SK-N-SH (cell line): Measurements from ENCODE around the gene ACBD6. TPM values are rescaled to one million over a fixed set of nuclear protein-coding genes. Genes with fewer than 3 reads are reported as not detected.

Experiments
- CTCF ChIA-PET: fragments of 300-600, 350-600 bp; formaldehyde crosslinking; extraction: SDS; loops from one replicate; lab custom pipeline; 2021; lab: Yijun Ruan, JAX
- POLR2A ChIA-PET: fragments of 350-600 bp; sonication (Branson Sonifier 250); formaldehyde crosslinking; extraction: SDS; loops from one replicate; lab custom pipeline; 2020; ENCODE audit warnings: antibody characterized with exemption, inconsistent platforms; lab: Yijun Ruan, JAX
- DNase-seq: peaks from one replicate; pipeline ENCODE4 v3.0.0; 2012
- H2AFZ ChIP-seq: fragments of 200-600 bp; sonication (generic); 2 replicates; pipeline ENCODE4 v1.8.1; 2016; ENCODE audit warnings: antibody characterized with exemption, mild to moderate bottlenecking, low read depth
- H3F3A ChIP-seq: fragments of 200-600 bp; sonication (generic); replicated peaks from 2 replicates; pipeline ENCODE3; 2016; ENCODE audit warnings: antibody characterized with exemption, mild to moderate bottlenecking; ENCODE audit not compliant: insufficient read depth
- H3K27ac ChIP-seq, 2 experiments: fragments of 200-500 bp in 1 of 2; fragments of 200-600 bp in 1 of 2; sonication (Bioruptor generic) in 1 of 2; sonication (generic), shearing (Covaris generic) in 1 of 2; 2 replicates each; pipeline versions ENCODE4 v1.5.1 to v1.6.1; 2014 to 2016; ENCODE audit warnings: low read depth in 2 of 2, inconsistent platforms in 1 of 2, low read length in 1 of 2, mild to moderate bottlenecking in 1 of 2, mixed read lengths in 1 of 2
- H3K27me3 ChIP-seq: fragments of 200-600 bp; sonication (generic), shearing (Covaris generic); 2 replicates; pipeline ENCODE4 v1.6.1; 2016; ENCODE audit warnings: mixed run types; ENCODE audit not compliant: insufficient read depth
- H3K36me3 ChIP-seq, 2 experiments: fragments of 200-500 bp in 1 of 2; fragments of 200-600 bp in 1 of 2; sonication (Bioruptor generic) in 1 of 2; sonication (generic) in 1 of 2; replicated peaks in 1 of 2; 2 replicates each; pipeline versions ENCODE3 to v1.5.1; 2014 to 2016; ENCODE audit warnings: low read length in 1 of 2, mild to moderate bottlenecking in 1 of 2; ENCODE audit not compliant: insufficient read depth in 2 of 2, control insufficient read depth in 1 of 2
- H3K4me1 ChIP-seq, 2 experiments: fragments of 200-500 bp in 1 of 2; fragments of 200-600 bp in 1 of 2; sonication (Bioruptor generic) in 1 of 2; sonication (generic), shearing (Covaris generic) in 1 of 2; 2 replicates each; pipeline versions ENCODE4 v1.5.1 to v1.6.1; 2014 to 2016; ENCODE audit warnings: low read depth in 1 of 2, low read length in 1 of 2, mixed run types in 1 of 2; ENCODE audit not compliant: insufficient read depth in 2 of 2, control insufficient read depth in 1 of 2
- H3K4me2 ChIP-seq: fragments of 200-600 bp; sonication (generic), shearing (Covaris generic); 2 replicates; pipeline ENCODE4 v1.6.1; 2017; ENCODE audit warnings: mixed run types
- H3K4me3 ChIP-seq, 2 experiments: fragments of 200-500 bp in 1 of 2; fragments of 200-600 bp in 1 of 2; sonication (Bioruptor generic) in 1 of 2; sonication (generic), shearing (Covaris generic) in 1 of 2; 2 replicates each; pipeline versions ENCODE4 v1.5.1 to v1.8.1; 2014 to 2016; ENCODE audit warnings: low read depth in 2 of 2, inconsistent platforms in 1 of 2, low read length in 1 of 2, mild to moderate bottlenecking in 1 of 2, mixed read lengths in 1 of 2, moderate library complexity in 1 of 2
- H3K79me2 ChIP-seq: fragments of 200-600 bp; sonication (generic); 2 replicates; pipeline ENCODE4 v1.8.1; 2017; ENCODE audit warnings: mild to moderate bottlenecking; ENCODE audit not compliant: insufficient read depth
- H3K9ac ChIP-seq: fragments of 200-600 bp; sonication (generic); 2 replicates; pipeline ENCODE4 v1.6.1; 2017; ENCODE audit warnings: mixed run types
- H3K9me2 ChIP-seq: fragments of 200-600 bp; sonication (generic); 2 replicates; pipeline ENCODE4 v1.6.1; 2017; ENCODE audit warnings: mixed run types
- H3K9me3 ChIP-seq: fragments of 200-600 bp; sonication (generic); 2 replicates; pipeline ENCODE4 v1.6.1; 2017; ENCODE audit warnings: mixed run types, mild to moderate bottlenecking, moderate library complexity
- H4K20me1 ChIP-seq: fragments of 200-600 bp; sonication (generic); 2 replicates; pipeline ENCODE4 v1.6.1; 2017; ENCODE audit warnings: mild to moderate bottlenecking, mixed run types; ENCODE audit not compliant: insufficient read depth
- CHD2 ChIP-seq: fragments of 150-350 bp; IDR thresholded peaks from 2 replicates; pipeline ENCODE4 v1.6.1; 2018; ENCODE audit warnings: low read length; ENCODE audit not compliant: partially characterized antibody
- ELF1 ChIP-seq: IDR thresholded peaks from 2 replicates; pipeline ENCODE4 v1.4.0; 2012
- EZH2phosphoT487 ChIP-seq: fragments of 200-600 bp; sonication (generic); IDR thresholded peaks from 2 replicates; pipeline ENCODE4 v1.6.1; 2017; ENCODE audit warnings: low read depth, mixed run types, mild to moderate bottlenecking, antibody characterized with exemption, moderate library complexity, borderline replicate concordance
- FOXM1 ChIP-seq: IDR thresholded peaks from 2 replicates; pipeline ENCODE4 v1.4.0; 2012; ENCODE audit warnings: low read depth, mild to moderate bottlenecking
- GATA2 ChIP-seq: sonication (generic); formaldehyde crosslinking; IDR thresholded peaks from 2 replicates; pipeline ENCODE4 v1.5.0; 2020; ENCODE audit warnings: mild to moderate bottlenecking, missing genetic modification reagents
- MEF2A ChIP-seq: IDR thresholded peaks from 2 replicates; pipeline ENCODE4 v1.4.0; 2012; ENCODE audit warnings: low read depth, borderline replicate concordance
- MXI1 ChIP-seq: IDR thresholded peaks from 2 replicates; pipeline ENCODE4 v1.6.1; 2012; ENCODE audit warnings: mild to moderate bottlenecking, low read depth, low read length, improper control_type of control experiment
- NFIC ChIP-seq: IDR thresholded peaks from 2 replicates; pipeline ENCODE4 v1.4.0; 2012; ENCODE audit warnings: borderline replicate concordance
- NRF1 ChIP-seq: IDR thresholded peaks from 2 replicates; pipeline ENCODE4 v1.6.1; 2012; ENCODE audit warnings: low read depth, mild to moderate bottlenecking, low read length
- POLR2AphosphoS5 ChIP-seq: IDR thresholded peaks from 2 replicates; pipeline ENCODE4 v1.6.1; 2012; ENCODE audit warnings: low read depth, low read length
- RAD21 ChIP-seq: IDR thresholded peaks from 2 replicates; pipeline ENCODE4 v1.6.1; 2012; ENCODE audit warnings: mild to moderate bottlenecking, low read length
- RXRA ChIP-seq: IDR thresholded peaks from 2 replicates; pipeline ENCODE4 v1.4.0; 2012; ENCODE audit warnings: low read depth, mild to moderate bottlenecking, borderline replicate concordance
- TAF1 ChIP-seq: IDR thresholded peaks from 2 replicates; pipeline ENCODE4 v1.6.1; 2012; ENCODE audit warnings: low read depth, mild to moderate bottlenecking, low read length, moderate library complexity, borderline replicate concordance
- TCF12 ChIP-seq: IDR thresholded peaks from 2 replicates; pipeline ENCODE4 v1.4.0; 2012
- TEAD4 ChIP-seq: IDR thresholded peaks from 2 replicates; pipeline ENCODE4 v1.4.0; 2012; ENCODE audit warnings: mild to moderate bottlenecking, borderline replicate concordance; ENCODE audit not compliant: insufficient read depth
- WGBS: methylation state at CpG from one replicate; pipeline ENCODE4 v1.1.6; 2017; ENCODE audit warnings: low lambda C conversion rate; 5-methylcytosine and 5-hydroxymethylcytosine counted together
- polyA plus RNA-seq, 3 experiments: library from polyadenylated mRNA; depleted of rRNA; stranded (reverse); fragments of >200 nt; gene quantifications; 2 replicates each; pipeline ENCODE4 v1.2.3, GENCODE V29; 2012
- TF ChIP-seq, protein P1 (sequence below): IDR thresholded peaks from 2 replicates; pipeline ENCODE4 v1.6.1; 2012; ENCODE audit warnings: mild to moderate bottlenecking, low read depth, low read length, moderate library complexity
- TF ChIP-seq, protein P2 (sequence below): IDR thresholded peaks from 2 replicates; pipeline ENCODE4 v1.4.0; 2012; ENCODE audit warnings: low read depth
- TF ChIP-seq, protein P3 (sequence below): fragments of 150-350 bp; IDR thresholded peaks from 2 replicates; pipeline ENCODE4 v1.6.1; 2016; ENCODE audit warnings: mild to moderate bottlenecking, low read depth, low read length
- TF ChIP-seq, protein P4 (sequence below): fragments of 200-600 bp; sonication (generic); IDR thresholded peaks from 2 replicates; pipeline ENCODE4 v1.6.1; 2017; ENCODE audit warnings: antibody characterized with exemption, mild to moderate bottlenecking, moderate library complexity

ACBD6 gene
- polyA plus RNA-seq, 1 of the 3 experiments (the other 2 are of a cell fraction) = 60.9 TPM

DNA sequence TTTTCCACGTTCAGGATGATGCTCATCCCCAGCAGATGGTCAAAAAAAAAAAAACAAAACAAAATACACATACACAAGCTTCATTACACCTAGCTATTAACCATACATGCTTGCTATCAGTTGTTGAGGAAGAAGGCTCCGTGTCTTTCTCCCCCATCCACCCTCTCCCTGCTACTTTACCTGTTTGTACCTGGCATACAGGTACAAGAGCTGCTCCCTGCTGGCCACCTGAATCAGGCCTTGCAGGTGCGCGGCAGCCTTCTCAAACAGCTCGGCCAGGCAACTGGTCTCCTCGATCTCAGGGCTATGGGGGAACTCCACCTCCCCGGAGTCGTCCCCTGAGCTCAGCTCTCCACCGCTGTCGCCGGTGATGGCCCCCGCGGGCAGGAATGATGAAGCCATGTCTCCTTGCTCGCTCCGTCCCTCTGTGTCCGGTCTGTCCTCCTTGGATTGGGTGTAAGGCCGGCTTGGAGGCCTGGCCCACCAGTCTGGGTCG is 464 bp downstream of the ACBD6 start (continued):
- TF ChIP-seq, protein P1, sequence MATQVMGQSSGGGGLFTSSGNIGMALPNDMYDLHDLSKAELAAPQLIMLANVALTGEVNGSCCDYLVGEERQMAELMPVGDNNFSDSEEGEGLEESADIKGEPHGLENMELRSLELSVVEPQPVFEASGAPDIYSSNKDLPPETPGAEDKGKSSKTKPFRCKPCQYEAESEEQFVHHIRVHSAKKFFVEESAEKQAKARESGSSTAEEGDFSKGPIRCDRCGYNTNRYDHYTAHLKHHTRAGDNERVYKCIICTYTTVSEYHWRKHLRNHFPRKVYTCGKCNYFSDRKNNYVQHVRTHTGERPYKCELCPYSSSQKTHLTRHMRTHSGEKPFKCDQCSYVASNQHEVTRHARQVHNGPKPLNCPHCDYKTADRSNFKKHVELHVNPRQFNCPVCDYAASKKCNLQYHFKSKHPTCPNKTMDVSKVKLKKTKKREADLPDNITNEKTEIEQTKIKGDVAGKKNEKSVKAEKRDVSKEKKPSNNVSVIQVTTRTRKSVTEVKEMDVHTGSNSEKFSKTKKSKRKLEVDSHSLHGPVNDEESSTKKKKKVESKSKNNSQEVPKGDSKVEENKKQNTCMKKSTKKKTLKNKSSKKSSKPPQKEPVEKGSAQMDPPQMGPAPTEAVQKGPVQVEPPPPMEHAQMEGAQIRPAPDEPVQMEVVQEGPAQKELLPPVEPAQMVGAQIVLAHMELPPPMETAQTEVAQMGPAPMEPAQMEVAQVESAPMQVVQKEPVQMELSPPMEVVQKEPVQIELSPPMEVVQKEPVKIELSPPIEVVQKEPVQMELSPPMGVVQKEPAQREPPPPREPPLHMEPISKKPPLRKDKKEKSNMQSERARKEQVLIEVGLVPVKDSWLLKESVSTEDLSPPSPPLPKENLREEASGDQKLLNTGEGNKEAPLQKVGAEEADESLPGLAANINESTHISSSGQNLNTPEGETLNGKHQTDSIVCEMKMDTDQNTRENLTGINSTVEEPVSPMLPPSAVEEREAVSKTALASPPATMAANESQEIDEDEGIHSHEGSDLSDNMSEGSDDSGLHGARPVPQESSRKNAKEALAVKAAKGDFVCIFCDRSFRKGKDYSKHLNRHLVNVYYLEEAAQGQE = no peak
- TF ChIP-seq RAD21 (no peak), POLR2AphosphoS5 (no peak), NFIC (no peak), MEF2A (no peak)
- TF ChIP-seq, protein P2, sequence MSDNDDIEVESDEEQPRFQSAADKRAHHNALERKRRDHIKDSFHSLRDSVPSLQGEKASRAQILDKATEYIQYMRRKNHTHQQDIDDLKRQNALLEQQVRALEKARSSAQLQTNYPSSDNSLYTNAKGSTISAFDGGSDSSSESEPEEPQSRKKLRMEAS = no peak

DNA sequence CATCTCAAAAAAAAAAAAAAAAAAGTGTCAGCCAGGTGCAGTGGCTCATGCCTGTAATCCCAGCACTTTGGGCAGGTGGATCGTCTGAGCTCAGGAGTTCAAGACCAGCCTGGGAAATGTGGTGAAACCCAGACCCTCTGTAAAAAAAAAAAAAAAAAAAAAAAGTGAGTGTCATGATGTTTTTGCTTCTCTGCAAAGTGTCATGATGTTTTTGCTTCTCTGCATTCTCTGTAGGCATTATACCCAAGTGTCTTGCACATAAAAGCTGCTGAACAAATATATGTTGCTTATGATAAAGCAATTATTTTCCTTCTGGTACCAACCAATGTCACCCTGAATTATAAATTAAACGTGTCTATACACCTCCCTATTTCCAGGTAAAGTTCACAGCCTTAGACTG is 1.7 kb downstream of the ACBD6 start:
- Histone ChIP-seq H3K9me2 (peaks cover 5% of the 10 kb centered on the region; the same call in 1 of the 2 replicates), H3K27ac (no peak overlapping the region), H3K9me3 (no peaks in the 10 kb centered on the region), H3K27me3 (no peaks in the 10 kb centered on the region), H3F3A (peaks cover 15% of the 10 kb centered on the region), H4K20me1 (no peaks in the 10 kb centered on the region), H3K36me3 (peaks cover 21 to 26% of the 10 kb centered on the region in 2 experiments), H3K4me2 (peak overlapping the region; percentile 85), H3K4me3 (peak overlapping the region; percentile 71 to 80; a peak in 2 of 4 replicates), H3K9ac (0 out of 2 replicates have a peak overlapping the region, but pooled peaks have one; percentile 87), H3K4me1 (peaks cover 10 to 11% of the 10 kb centered on the region in 2 experiments), H2AFZ (no peak overlapping the region), H3K79me2 (peaks cover 53% of the 10 kb centered on the region)
- ChIA-PET CTCF (interaction anchor here (1.1 to 4.7 kb wide), 9 partner anchors 12 to 666 kb away, joined by 3 to 28 read pairs (median 4); no protein-coding TSS in a partner anchor), POLR2A (interaction anchor here (2.2 kb wide), 1 partner anchor 8 kb away, joined by 9 read pairs; no protein-coding TSS in a partner anchor)
- no peak for DNase-seq
- WGBS = 58% methylated on average over 2 of the region's 2 CpGs
- no peak for TF ChIP-seq MXI1
- TF ChIP-seq CHD2 = no peak
- TF ChIP-seq, protein P2 = no peak
- no peak for TF ChIP-seq TAF1
- TF ChIP-seq RXRA = no peak
- no peak for TF ChIP-seq NRF1

DNA sequence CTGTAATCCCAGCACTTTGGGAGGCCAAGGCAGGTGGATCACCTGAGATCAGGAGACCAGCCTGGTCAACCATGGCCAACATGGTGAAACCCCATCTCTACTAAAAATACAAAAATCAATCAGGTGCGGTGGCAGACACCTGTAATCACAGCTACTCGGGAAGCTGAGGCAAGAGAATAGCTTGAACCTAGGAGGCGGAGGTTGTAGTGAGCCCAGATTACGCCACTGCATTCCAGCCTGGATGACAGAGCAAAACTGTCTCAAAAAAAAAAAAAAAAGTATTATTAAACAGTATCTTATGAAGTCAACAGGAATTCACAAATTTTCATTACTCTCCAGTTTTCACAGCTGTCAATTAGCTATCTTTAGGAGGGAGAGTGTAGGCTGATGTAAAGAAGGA is 3.8 kb downstream of the ACBD6 start:
- ChIA-PET CTCF (no interaction called here), POLR2A (no interaction called here)
- Histone ChIP-seq H4K20me1 (no peaks in the 10 kb centered on the region), H3K79me2 (peaks cover 57% of the 10 kb centered on the region), H3K4me3 (no peak overlapping the region), H3K9me2 (peaks cover 5% of the 10 kb centered on the region; the same call in 1 of the 2 replicates), H3K9ac (no peak overlapping the region), H2AFZ (no peak overlapping the region), H3K27me3 (no peaks in the 10 kb centered on the region), H3F3A (peaks cover 12% of the 10 kb centered on the region), H3K4me2 (no peak overlapping the region), H3K36me3 (peaks cover 31 to 45% of the 10 kb centered on the region in 2 experiments), H3K9me3 (no peaks in the 10 kb centered on the region), H3K27ac (no peak overlapping the region), H3K4me1 (peaks cover 10 to 11% of the 10 kb centered on the region in 2 experiments)
- DNase-seq = no peak
- WGBS = 96% methylated on average over 4 of the region's 4 CpGs
- TF ChIP-seq TEAD4 (no peak), FOXM1 (no peak), RAD21 (no peak), TCF12 (no peak), EZH2phosphoT487 (no peak), TAF1 (no peak), GATA2 (CRISPR knock-in tag) (no peak), ELF1 (no peak)
- TF ChIP-seq, protein P3, sequence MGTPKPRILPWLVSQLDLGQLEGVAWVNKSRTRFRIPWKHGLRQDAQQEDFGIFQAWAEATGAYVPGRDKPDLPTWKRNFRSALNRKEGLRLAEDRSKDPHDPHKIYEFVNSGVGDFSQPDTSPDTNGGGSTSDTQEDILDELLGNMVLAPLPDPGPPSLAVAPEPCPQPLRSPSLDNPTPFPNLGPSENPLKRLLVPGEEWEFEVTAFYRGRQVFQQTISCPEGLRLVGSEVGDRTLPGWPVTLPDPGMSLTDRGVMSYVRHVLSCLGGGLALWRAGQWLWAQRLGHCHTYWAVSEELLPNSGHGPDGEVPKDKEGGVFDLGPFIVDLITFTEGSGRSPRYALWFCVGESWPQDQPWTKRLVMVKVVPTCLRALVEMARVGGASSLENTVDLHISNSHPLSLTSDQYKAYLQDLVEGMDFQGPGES = no peak
- TF ChIP-seq, protein P2 = no peak
- TF ChIP-seq, protein P4, sequence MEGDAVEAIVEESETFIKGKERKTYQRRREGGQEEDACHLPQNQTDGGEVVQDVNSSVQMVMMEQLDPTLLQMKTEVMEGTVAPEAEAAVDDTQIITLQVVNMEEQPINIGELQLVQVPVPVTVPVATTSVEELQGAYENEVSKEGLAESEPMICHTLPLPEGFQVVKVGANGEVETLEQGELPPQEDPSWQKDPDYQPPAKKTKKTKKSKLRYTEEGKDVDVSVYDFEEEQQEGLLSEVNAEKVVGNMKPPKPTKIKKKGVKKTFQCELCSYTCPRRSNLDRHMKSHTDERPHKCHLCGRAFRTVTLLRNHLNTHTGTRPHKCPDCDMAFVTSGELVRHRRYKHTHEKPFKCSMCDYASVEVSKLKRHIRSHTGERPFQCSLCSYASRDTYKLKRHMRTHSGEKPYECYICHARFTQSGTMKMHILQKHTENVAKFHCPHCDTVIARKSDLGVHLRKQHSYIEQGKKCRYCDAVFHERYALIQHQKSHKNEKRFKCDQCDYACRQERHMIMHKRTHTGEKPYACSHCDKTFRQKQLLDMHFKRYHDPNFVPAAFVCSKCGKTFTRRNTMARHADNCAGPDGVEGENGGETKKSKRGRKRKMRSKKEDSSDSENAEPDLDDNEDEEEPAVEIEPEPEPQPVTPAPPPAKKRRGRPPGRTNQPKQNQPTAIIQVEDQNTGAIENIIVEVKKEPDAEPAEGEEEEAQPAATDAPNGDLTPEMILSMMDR = no peak
